Mucosa of gallbladder (tissue), 1 donor: ENCODE data around the gene TMEM35B. TPM values are rescaled to one million over a fixed set of nuclear protein-coding genes. Genes with fewer than 3 reads are reported as not detected.
"Not testable (repeated sequence)": the region's sequence is repeated elsewhere in the genome, so short reads cannot be mapped to it uniquely, and the experiment has no call there.

Source experiments
- DNase-seq: peaks from one replicate; pipeline ENCODE4 v3.0.0-alpha.2; 2020; ENCODE audit warnings: low spot score
- total RNA-seq: library from RNA; stranded (reverse); gene quantifications from one replicate; pipeline ENCODE4 v1.2.1, GENCODE V29; 2021
- donor health status: DM: no; HTN: no; CAD: no.

Gene TMEM35B
- total RNA-seq, 1 donor from 2014 or later = 70.2 TPM

- no peak for DNase-seq
Measured at GRCh38 chr1:34976384-34977209, 8.6 kb downstream of the TMEM35B start.

- DNase-seq = no peak
Measured at GRCh38 chr1:34975771-34976170, 9.4 kb downstream of the TMEM35B start.

GRCh38 chr1:34975338-34975737 lies 9.8 kb downstream of the TMEM35B start:
- no peak for DNase-seq

- DNase-seq = no peak
Measured at GRCh38 chr1:34974626-34975025, 10.5 kb downstream of the TMEM35B start.

- no peak for DNase-seq
Measured at GRCh38 chr1:34973326-34973725, 11.8 kb downstream of the TMEM35B start.

- DNase-seq = no peak
Measured at GRCh38 chr1:34970829-34971228, 14.3 kb downstream of the TMEM35B start.

- DNase-seq = no peak
Measured at GRCh38 chr1:34970220-34970735, 14.9 kb downstream of the TMEM35B start.

GRCh38 chr1:34968297-34968696 lies 16.9 kb downstream of the TMEM35B start:
- DNase-seq = not testable (repeated sequence)

GRCh38 chr1:34967672-34968071 lies 17.5 kb downstream of the TMEM35B start:
- DNase-seq = not testable (repeated sequence)

- DNase-seq = no peak
Measured at GRCh38 chr1:34965597-34965996, 19.6 kb downstream of the TMEM35B start.

- no peak for DNase-seq
Measured at GRCh38 chr1:34950428-34950827, 34.7 kb downstream of the TMEM35B start.

- not testable (repeated sequence) for DNase-seq
Measured at GRCh38 chr1:34948739-34949138, 36.4 kb downstream of the TMEM35B start.

GRCh38 chr1:34947641-34948314 lies 37.4 kb downstream of the TMEM35B start:
- not testable (repeated sequence) for DNase-seq

GRCh38 chr1:34946211-34946610 lies 38.9 kb downstream of the TMEM35B start:
- no peak for DNase-seq

- DNase-seq = not testable (repeated sequence)
Measured at GRCh38 chr1:34941798-34942197, 43.3 kb downstream of the TMEM35B start.

Other genes starting within 250 kb of the TMEM35B start
- gene GJB5, start 230.3 kb downstream of the TMEM35B start, total RNA-seq = 6.2 TPM
- 6.1 TPM for gene GJB4, start 225.6 kb downstream of the TMEM35B start, total RNA-seq
- 6.3 TPM for gene GJB3, start 204.1 kb downstream of the TMEM35B start, total RNA-seq
- gene GJA4, start 192.3 kb downstream of the TMEM35B start, total RNA-seq = 9.0 TPM
- 28.9 TPM for gene SMIM12, start 125.6 kb downstream of the TMEM35B start, total RNA-seq
- 0.43 TPM for gene DLGAP3, start 55.7 kb downstream of the TMEM35B start, total RNA-seq
- 19.6 TPM for gene ZMYM6, start 46.6 kb upstream of the TMEM35B start, total RNA-seq
- gene ZMYM1, start 94.0 kb upstream of the TMEM35B start, total RNA-seq = 14.9 TPM
- gene SFPQ, start 207.8 kb upstream of the TMEM35B start, total RNA-seq = 164 TPM